Neural progenitor cell (in vitro differentiated cells): ENCODE data around the gene PDHX. TPM values are rescaled to one million over a fixed set of nuclear protein-coding genes. Genes with fewer than 3 reads are reported as not detected.

Experiments used
- DNase-seq: peaks from one replicate; pipeline ENCODE4 v3.0.0-alpha.2; 2016; ENCODE audit warnings: low spot score
- H2AFZ ChIP-seq: fragments of 200-600 bp; sonication (generic); replicated peaks from 2 replicates; pipeline ENCODE4 v1.6.1; 2016; ENCODE audit warnings: antibody characterized with exemption
- H3F3A ChIP-seq: fragments of 200-600 bp; sonication (generic); 2 replicates; pipeline ENCODE4 v1.6.1; 2016; ENCODE audit warnings: antibody characterized with exemption, low read depth
- H3K27ac ChIP-seq: fragments of 200-600 bp; sonication (generic); 2 replicates; pipeline ENCODE4 v1.5.1; 2016; ENCODE audit warnings: mild to moderate bottlenecking
- H3K27me3 ChIP-seq: fragments of 200-600 bp; sonication (generic); 2 replicates; pipeline ENCODE4 v1.6.1; 2016; ENCODE audit warnings: mild to moderate bottlenecking, moderate library complexity
- H3K36me3 ChIP-seq: fragments of 200-600 bp; sonication (generic); 2 replicates; pipeline ENCODE4 v1.5.1; 2016
- H3K4me1 ChIP-seq: fragments of 200-600 bp; sonication (generic); 2 replicates; pipeline ENCODE4 v1.6.1; 2016; ENCODE audit warnings: mixed run types
- H3K4me2 ChIP-seq: fragments of 200-600 bp; sonication (generic); 2 replicates; pipeline ENCODE4 v1.6.1; 2016
- H3K4me3 ChIP-seq: fragments of 200-600 bp; sonication (generic); 2 replicates; pipeline ENCODE4 v1.5.1; 2016
- H3K79me2 ChIP-seq: fragments of 200-600 bp; sonication (generic); 2 replicates; pipeline ENCODE4 v1.6.1; 2016; ENCODE audit warnings: low read depth
- H3K9ac ChIP-seq: fragments of 200-600 bp; sonication (generic); 2 replicates; pipeline ENCODE4 v1.6.1; 2016
- H3K9me3 ChIP-seq: fragments of 200-600 bp; sonication (generic); 2 replicates; pipeline ENCODE4 v1.5.1; 2016; ENCODE audit warnings: low read depth
- H4K20me1 ChIP-seq: fragments of 200-600 bp; sonication (generic); 2 replicates; pipeline ENCODE4 v1.6.1; 2016; ENCODE audit warnings: low read depth
- H3K27ac Mint-ChIP-seq: 3 replicates; pipeline ENCODE4 v1.8.0; 2021; ENCODE audit warnings: mixed read lengths
- H3K27me3 Mint-ChIP-seq: 2 replicates; pipeline ENCODE4 v1.8.0; 2022; ENCODE audit warnings: low read depth, mild to moderate bottlenecking, inconsistent platforms, moderate library complexity, mixed read lengths; ENCODE audit not compliant: insufficient read depth
- H3K36me3 Mint-ChIP-seq: 3 replicates; pipeline ENCODE4 v1.8.0; 2021; ENCODE audit warnings: mixed read lengths
- H3K4me1 Mint-ChIP-seq: 3 replicates; pipeline ENCODE4 v1.8.0; 2021; ENCODE audit warnings: mixed read lengths
- H3K4me3 Mint-ChIP-seq: 3 replicates; pipeline ENCODE4 v1.8.0; 2021; ENCODE audit warnings: mild to moderate bottlenecking, moderate library complexity, mixed read lengths
- H3K9me3 Mint-ChIP-seq: 3 replicates; pipeline ENCODE4 v1.8.0; 2020; ENCODE audit warnings: mixed read lengths
- CTCF ChIP-seq: fragments of 200-600 bp; sonication (generic); IDR thresholded peaks from 2 replicates; pipeline ENCODE4 v1.5.1; 2017; ENCODE audit warnings: antibody characterized with exemption, mild to moderate bottlenecking
- EZH2 ChIP-seq: fragments of 200-600 bp; sonication (generic); IDR thresholded peaks from 2 replicates; pipeline ENCODE4 v1.6.1; 2017; ENCODE audit warnings: antibody characterized with exemption, mild to moderate bottlenecking, moderate library complexity
- EZH2phosphoT487 ChIP-seq: fragments of 200-600 bp; sonication (generic); IDR thresholded peaks from 2 replicates; pipeline ENCODE4 v1.6.1; 2017; ENCODE audit warnings: antibody characterized with exemption
- total RNA-seq: library from RNA; depleted of rRNA; stranded (reverse); fragments of >200 nt; gene quantifications from 2 replicates; pipeline ENCODE4 v1.2.3, GENCODE V29; 2015; ENCODE audit warnings: low replicate concordance

The PDHX gene
- total RNA-seq, 1 donor from 2014 or later, result 38.4 TPM

GRCh38 chr11:34874202-34874601 is 42.2 kb upstream of the PDHX start:
- Histone ChIP-seq H3K4me3 (no peak overlapping the region), H3K4me1 (no peaks in the 10 kb centered on the region), H3F3A (no peaks in the 10 kb centered on the region), H2AFZ (no peak overlapping the region), H3K9me3 (no peaks in the 10 kb centered on the region), H4K20me1 (no peaks in the 10 kb centered on the region), H3K4me2 (no peak overlapping the region), H3K9ac (no peak overlapping the region), H3K79me2 (no peaks in the 10 kb centered on the region), H3K27me3 (no peaks in the 10 kb centered on the region), H3K27ac (no peak overlapping the region), H3K36me3 (peaks cover 3% of the 10 kb centered on the region)
- TF ChIP-seq EZH2, result no peak
- no peak for TF ChIP-seq CTCF
- no peak for TF ChIP-seq EZH2phosphoT487
- H3K4me3 Mint-ChIP-seq, result no peak overlapping the region
- peaks cover 17% of the 10 kb centered on the region for H3K36me3 Mint-ChIP-seq
- H3K4me1 Mint-ChIP-seq, result peaks cover under 1% of the 10 kb centered on the region
- H3K27me3 Mint-ChIP-seq, result no peaks in the 10 kb centered on the region
- H3K27ac Mint-ChIP-seq, result no peak overlapping the region
- DNase-seq, result no peak
- peaks cover 5% of the 10 kb centered on the region for H3K9me3 Mint-ChIP-seq

- H3K4me3 Mint-ChIP-seq, result no peak overlapping the region
- H3K4me2 ChIP-seq, result no peak overlapping the region
- H3K36me3 ChIP-seq, result peaks cover 3% of the 10 kb centered on the region
- H3K27ac ChIP-seq, result no peak overlapping the region
- no peak overlapping the region for H3K27ac Mint-ChIP-seq
- H3K9me3 Mint-ChIP-seq, result peaks cover 5% of the 10 kb centered on the region
- H3K9me3 ChIP-seq, result no peaks in the 10 kb centered on the region
- H2AFZ ChIP-seq, result no peak overlapping the region
- DNase-seq, result no peak
- no peak overlapping the region for H3K4me3 ChIP-seq
- H3K9ac ChIP-seq, result no peak overlapping the region
- H4K20me1 ChIP-seq, result no peaks in the 10 kb centered on the region
- TF ChIP-seq EZH2 (no peak), CTCF (no peak), EZH2phosphoT487 (no peak)
- no peaks in the 10 kb centered on the region for H3K27me3 ChIP-seq
- H3K4me1 ChIP-seq, result no peaks in the 10 kb centered on the region
- peaks cover 3% of the 10 kb centered on the region for H3K4me1 Mint-ChIP-seq
- no peaks in the 10 kb centered on the region for H3K27me3 Mint-ChIP-seq
- no peaks in the 10 kb centered on the region for H3K79me2 ChIP-seq
- peaks cover 28% of the 10 kb centered on the region for H3K36me3 Mint-ChIP-seq
- H3F3A ChIP-seq, result no peaks in the 10 kb centered on the region
These were observed 38.9 kb upstream of the PDHX start for GRCh38 chr11:34877375-34877975.

GRCh38 chr11:34881900-34882299 is 34.5 kb upstream of the PDHX start:
- Histone ChIP-seq H3K4me2 (no peak overlapping the region), H3K36me3 (peaks cover 3% of the 10 kb centered on the region), H2AFZ (no peak overlapping the region), H3K4me1 (no peaks in the 10 kb centered on the region), H3K79me2 (no peaks in the 10 kb centered on the region), H3K4me3 (no peak overlapping the region), H3K27ac (no peak overlapping the region), H3K9me3 (no peaks in the 10 kb centered on the region), H4K20me1 (no peaks in the 10 kb centered on the region), H3K9ac (no peak overlapping the region), H3K27me3 (no peaks in the 10 kb centered on the region), H3F3A (no peaks in the 10 kb centered on the region)
- peaks cover 24% of the 10 kb centered on the region for H3K36me3 Mint-ChIP-seq
- no peak for TF ChIP-seq EZH2
- TF ChIP-seq CTCF, result no peak
- no peak for TF ChIP-seq EZH2phosphoT487
- H3K27ac Mint-ChIP-seq, result no peak overlapping the region
- no peaks in the 10 kb centered on the region for H3K27me3 Mint-ChIP-seq
- no peaks in the 10 kb centered on the region for H3K9me3 Mint-ChIP-seq
- no peak for DNase-seq
- H3K4me1 Mint-ChIP-seq, result peaks cover 3% of the 10 kb centered on the region
- H3K4me3 Mint-ChIP-seq, result no peak overlapping the region
